K562 (cell line): ENCODE measurements around the gene OXSM. TPM values are rescaled to one million over a fixed set of nuclear protein-coding genes. Genes with fewer than 3 reads are reported as not detected.
A peak's percentile ranks its signal among the peaks of the same experiment; 100 is the strongest.

Experiments
- BRD9 ChIP-seq: fragments of 450-650 bp; IDR thresholded peaks from 2 replicates; pipeline ENCODE4 v1.6.1; 2018; ENCODE audit warnings: low read depth; ENCODE audit not compliant: partially characterized antibody
- CHD7 ChIP-seq: fragments of 200-600 bp; sonication (generic); IDR thresholded peaks from one replicate; pipeline ENCODE4 v1.6.1; 2012; ENCODE audit warnings: mild to moderate bottlenecking, low read depth, low read length, inconsistent platforms
- RBFOX2 ChIP-seq: fragments of 200-400 bp; formaldehyde crosslinking; IDR thresholded peaks from 2 replicates; pipeline ENCODE4 v1.6.1; 2017; ENCODE audit warnings: low read depth, mild to moderate bottlenecking, low read length, moderate library complexity
- SPI1 ChIP-seq: IDR thresholded peaks from 2 replicates; pipeline ENCODE4 v1.6.1; 2011; ENCODE audit warnings: low read depth, low read length, control low read depth, borderline replicate concordance
- ZBED1 ChIP-seq: IDR thresholded peaks from 2 replicates; pipeline ENCODE4 v1.6.1; 2014
- ZNF134 ChIP-seq: fragments of 250-450 bp; sonication (Bioruptor Pico); conservative IDR thresholded peaks from 2 replicates; pipeline ENCODE4 v1.4.0; 2020
- ZNF23 ChIP-seq: fragments of 250-450 bp; sonication (Bioruptor Pico); IDR thresholded peaks from 2 replicates; pipeline ENCODE4 v1.4.0; 2020; ENCODE audit warnings: mild to moderate bottlenecking
- ZNF639 ChIP-seq, 2 experiments: fragments of 200-800 bp in 1 of 2; sonication (Bioruptor generic) in 1 of 2; sonication (generic) in 1 of 2; formaldehyde crosslinking in 1 of 2; IDR thresholded peaks in 1 of 2; conservative IDR thresholded peaks in 1 of 2; 2 replicates each; pipeline versions ENCODE4 v1.5.0 to v1.6.1; 2016 to 2020; ENCODE audit warnings: missing compliant biosample characterization in 1 of 2, missing genetic modification characterization in 1 of 2, missing genetic modification reagents in 1 of 2
- ZNF830 ChIP-seq: fragments of 250-450 bp; sonication (Bioruptor Pico); IDR thresholded peaks from 2 replicates; pipeline ENCODE4 v1.5.0; 2021; ENCODE audit warnings: mild to moderate bottlenecking
- polyA plus RNA-seq, 8 experiments: library from polyadenylated mRNA; depleted of rRNA in 4 of 8; stranded (reverse) in 5 of 8; unstranded in 3 of 8; fragments of >200 nt; fragmentation: Nextera tagmentation in 2 of 8; fragmentation: Illumina TruSeq in 1 of 8; extraction: Ambion mirVana in 2 of 8; extraction: Trizol in 1 of 8; gene quantifications; 2 replicates each; pipeline versions ENCODE4 v1.2.1 to v1.2.3, GENCODE V29; 2011 to 2014; ENCODE audit warnings: inconsistent platforms in 1 of 8, missing spikeins in 1 of 8
- total RNA-seq, 7 experiments: library from RNA; depleted of rRNA in 6 of 7; stranded (reverse); fragments of >200 nt in 6 of 7; fragmentation: Illumina TruSeq in 2 of 7; extraction: Trizol in 2 of 7; gene quantifications; 2 replicates each; pipeline versions ENCODE4 v1.2.1 to v1.2.3, GENCODE V29; 2011 to 2021; ENCODE audit warnings: low replicate concordance in 1 of 7
- TF ChIP-seq, protein P1 (sequence below): sonication (generic); formaldehyde crosslinking; IDR thresholded peaks from 2 replicates; pipeline ENCODE4 v1.8.1; 2023; ENCODE audit warnings: mild to moderate bottlenecking, missing genetic modification reagents

OXSM gene
- total and polyA plus RNA-seq, 9 of the 15 experiments (the other 6 are each of a cell fraction or from before 2014, with no cell fraction given), result 24.0 to 107 (median 34.0) TPM

DNA sequence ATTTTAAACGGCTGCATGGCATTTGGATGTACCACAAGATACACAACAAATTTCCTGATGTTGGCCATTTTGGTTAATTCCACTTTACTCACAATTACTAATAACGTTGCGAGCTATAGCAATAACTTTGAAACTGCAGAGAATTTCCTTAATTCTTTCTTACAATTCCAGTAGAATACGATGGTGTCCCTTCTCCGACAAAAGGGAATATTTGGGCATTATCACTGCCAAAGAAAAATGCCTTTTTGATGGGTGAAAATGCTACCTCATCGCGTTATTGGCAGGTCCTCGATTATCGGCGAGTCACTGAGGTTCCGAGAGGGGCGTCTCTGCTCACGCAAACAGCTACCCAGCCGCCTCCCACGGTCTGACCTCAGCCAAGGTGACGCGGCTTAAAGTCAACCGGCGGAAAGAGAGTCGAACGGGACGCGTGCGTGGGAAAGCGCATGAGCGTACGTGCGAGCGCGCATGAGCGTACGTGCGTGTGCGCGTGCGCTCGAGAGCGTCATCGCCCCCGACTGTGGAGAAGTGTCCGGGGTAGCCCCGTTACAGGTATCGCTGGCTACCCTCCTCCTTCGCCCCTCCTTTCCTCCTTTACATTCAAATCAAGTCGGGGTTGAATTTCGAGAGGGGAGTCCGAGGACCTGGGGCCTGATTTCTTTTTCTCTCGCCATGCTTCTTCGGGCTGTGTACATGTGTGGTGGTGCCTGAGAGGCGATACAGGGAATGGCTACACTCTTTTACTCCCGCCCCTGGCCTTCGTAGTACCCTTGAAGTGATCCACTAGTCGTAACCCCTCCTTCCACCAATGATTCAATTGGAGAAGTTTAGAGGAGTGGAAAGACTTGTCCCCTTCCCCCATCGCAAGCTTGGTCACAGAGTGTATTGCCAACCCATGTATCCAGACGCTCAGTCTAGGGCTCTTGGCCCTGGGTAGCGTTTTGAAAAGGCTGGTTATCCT, at the start of gene OXSM (continued):
- TF ChIP-seq, protein P1, sequence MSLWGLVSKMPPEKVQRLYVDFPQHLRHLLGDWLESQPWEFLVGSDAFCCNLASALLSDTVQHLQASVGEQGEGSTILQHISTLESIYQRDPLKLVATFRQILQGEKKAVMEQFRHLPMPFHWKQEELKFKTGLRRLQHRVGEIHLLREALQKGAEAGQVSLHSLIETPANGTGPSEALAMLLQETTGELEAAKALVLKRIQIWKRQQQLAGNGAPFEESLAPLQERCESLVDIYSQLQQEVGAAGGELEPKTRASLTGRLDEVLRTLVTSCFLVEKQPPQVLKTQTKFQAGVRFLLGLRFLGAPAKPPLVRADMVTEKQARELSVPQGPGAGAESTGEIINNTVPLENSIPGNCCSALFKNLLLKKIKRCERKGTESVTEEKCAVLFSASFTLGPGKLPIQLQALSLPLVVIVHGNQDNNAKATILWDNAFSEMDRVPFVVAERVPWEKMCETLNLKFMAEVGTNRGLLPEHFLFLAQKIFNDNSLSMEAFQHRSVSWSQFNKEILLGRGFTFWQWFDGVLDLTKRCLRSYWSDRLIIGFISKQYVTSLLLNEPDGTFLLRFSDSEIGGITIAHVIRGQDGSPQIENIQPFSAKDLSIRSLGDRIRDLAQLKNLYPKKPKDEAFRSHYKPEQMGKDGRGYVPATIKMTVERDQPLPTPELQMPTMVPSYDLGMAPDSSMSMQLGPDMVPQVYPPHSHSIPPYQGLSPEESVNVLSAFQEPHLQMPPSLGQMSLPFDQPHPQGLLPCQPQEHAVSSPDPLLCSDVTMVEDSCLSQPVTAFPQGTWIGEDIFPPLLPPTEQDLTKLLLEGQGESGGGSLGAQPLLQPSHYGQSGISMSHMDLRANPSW (CRISPR knock-in tag), result peak; percentile 96
- TF ChIP-seq ZNF639 (CRISPR knock-in tag; conservative IDR thresholded peaks at IDR 0.05 in 1 of 2, IDR thresholded peaks at IDR 0.05 in 1 of 2) (peak in 1 of 2 experiments; percentile 58; a peak in 1 of 4 replicates), RBFOX2 (peak; percentile 94), BRD9 (peak; percentile 63), ZBED1 (peak; percentile 93; the same call in 1 of the 2 replicates), CHD7 (no peak), SPI1 (0 out of 2 replicates have a peak, but pooled peaks have one; percentile 0), ZNF134 (no peak), ZNF830 (CRISPR knock-in tag) (0 out of 2 replicates have a peak, but pooled peaks have one; percentile 33), ZNF23 (CRISPR knock-in tag) (no peak; the same call in 1 of the 2 replicates)
